GM21526 (cell line): Measurements from ENCODE around the gene PPP1R9A.

Experiments used
- ATAC-seq: cut with Tn5 transposase; IDR thresholded peaks from one replicate; pipeline ENCODE4 v1.9.1; 2021; ENCODE audit warnings: moderate library complexity; ENCODE audit not compliant: unreplicated experiment, low FRiP score

The PPP1R9A gene

DNA sequence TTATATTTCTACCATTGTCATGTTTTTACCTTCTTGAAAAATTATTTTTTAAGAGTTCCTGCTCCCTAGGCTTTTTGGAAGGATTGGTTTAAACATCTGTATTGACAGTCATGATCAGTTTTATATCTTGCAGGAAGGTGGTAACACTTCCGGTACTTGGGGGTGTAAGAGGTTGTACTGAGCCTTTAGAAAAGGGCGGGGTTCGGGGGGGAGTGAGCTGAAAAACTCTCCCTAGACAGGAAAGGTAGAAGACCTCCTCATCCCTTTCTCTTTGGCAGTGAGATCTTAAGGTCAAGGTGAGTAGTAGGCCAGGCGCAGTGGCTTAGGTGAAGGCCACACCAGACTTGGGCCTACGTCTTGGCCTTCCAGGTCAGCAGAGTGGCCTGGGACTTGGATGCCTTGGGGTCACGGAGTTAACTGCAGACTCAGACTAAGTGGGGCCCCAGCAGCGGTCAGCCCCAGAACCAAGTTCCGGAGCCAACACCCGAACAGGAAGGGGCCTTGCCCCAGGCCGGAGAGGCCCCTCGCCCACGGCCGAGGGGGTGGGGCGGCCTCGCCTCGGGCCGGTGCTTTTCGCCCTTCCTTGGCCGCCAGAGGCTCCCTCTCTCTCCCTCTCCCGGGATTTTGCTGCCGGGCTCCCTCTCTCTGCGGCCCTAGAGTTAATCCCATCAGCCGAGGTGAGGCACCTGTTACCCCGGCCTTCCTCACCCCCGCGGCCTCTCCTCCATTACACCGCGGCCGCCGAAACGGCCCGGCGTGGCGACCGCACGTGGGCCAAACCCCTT, at the start of gene PPP1R9A:
Gene PPP1R9A (plus strand): TSS at position 569 of the 785 bp plus-strand sequence. CDS start 2,520 bp downstream, outside the sequence.
- peak; percentile 40 for ATAC-seq

DNA sequence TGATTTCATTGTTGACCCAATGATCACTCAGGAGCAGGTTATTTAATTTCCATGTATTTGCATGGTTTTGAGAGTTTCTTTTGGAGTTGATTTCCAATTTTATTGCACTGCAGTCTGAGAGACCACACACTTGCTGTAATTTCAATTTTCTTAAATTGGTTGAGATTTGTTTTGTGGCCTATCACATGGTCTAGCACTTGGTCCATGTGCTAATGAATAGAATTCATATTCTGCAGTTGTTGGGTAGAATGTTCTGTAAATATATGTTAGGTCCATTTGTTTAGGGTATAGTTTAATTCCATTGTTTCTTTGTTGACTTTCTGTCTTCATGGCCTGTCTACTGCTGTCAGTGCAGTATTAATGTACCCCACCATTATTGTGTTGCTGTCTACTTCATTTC, 36.3 kb upstream of the PPP1R9A start:
- no peak for ATAC-seq

DNA sequence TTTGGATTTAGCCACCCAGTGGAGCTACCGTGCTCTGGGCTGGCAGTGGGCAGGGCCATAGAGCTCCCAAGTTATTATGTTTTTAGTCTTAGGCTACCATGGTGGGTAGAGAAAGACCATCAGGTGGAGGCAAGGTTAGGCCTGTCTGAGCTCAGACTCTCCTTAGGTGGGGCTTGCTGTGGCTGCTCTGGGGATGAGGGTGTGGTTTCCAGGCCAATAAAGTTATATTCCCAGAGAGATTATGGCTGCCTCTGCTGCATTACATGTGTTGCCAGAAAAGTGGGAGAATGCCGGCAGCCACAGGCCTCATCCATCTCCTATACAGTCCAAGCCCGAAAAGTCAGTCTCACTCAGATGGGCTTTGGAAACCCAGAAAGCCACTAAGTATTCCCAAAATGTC, 34.2 kb upstream of the PPP1R9A start:
- no peak for ATAC-seq

DNA sequence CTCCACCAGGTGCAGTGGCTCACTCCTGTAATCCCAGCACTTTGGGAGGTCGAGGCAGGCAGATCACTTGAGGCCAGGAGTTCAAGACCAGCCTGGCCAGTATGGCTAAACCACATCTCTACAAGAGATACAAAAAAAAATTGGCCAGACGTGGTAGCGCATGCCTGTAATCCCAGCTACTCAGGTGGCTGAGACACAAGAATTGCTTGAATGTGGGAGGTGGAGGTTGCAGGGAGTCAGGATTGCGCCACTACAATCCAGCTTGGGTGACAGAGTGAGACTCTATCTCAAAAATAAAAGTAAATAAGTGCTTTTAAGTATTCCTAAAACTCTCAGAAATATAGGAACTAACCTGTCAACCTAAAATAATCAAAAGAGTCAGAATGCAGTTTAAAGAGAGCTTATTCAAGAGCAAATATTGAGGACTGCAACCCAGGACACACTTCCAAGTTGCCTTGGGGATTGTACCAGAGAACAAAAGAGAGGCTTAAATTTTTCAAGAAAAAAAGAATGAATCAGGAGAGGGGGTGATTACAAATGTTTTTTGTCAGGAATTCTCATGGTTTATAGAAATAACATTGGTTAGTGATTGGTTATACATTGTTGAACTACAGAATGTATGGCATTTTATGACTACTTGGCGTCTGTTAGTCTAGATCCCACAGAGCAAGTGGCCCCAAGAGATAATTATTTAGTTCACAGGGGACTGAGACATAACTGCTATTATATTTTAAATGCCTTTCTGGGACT, 33.2 kb upstream of the PPP1R9A start:
- ATAC-seq = no peak

DNA sequence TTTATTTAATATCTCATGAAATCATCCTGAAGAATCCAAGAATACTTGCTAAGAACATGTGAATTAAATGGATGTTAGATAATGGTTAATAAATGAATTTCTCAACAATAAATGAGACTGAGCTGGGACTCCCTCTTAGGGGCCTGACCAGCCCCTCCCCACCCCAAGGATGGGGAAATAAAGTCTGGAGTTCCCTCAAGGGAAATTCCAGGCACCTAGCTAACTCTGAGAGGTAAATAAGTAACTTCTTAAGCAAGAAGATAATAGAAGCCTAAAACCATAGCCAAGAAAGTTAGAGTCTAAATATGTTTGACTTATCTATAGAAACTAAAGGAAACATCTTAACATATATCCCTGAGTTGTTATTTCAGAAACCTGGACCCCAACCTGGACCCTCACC, 32.2 kb upstream of the PPP1R9A start:
- no peak for ATAC-seq

- no peak for ATAC-seq
Observed at GRCh38 chr7:94877731-94878670, 29.4 kb upstream of the PPP1R9A start.

- ATAC-seq = no peak
Observed at GRCh38 chr7:94882891-94883290, 24.5 kb upstream of the PPP1R9A start.

DNA sequence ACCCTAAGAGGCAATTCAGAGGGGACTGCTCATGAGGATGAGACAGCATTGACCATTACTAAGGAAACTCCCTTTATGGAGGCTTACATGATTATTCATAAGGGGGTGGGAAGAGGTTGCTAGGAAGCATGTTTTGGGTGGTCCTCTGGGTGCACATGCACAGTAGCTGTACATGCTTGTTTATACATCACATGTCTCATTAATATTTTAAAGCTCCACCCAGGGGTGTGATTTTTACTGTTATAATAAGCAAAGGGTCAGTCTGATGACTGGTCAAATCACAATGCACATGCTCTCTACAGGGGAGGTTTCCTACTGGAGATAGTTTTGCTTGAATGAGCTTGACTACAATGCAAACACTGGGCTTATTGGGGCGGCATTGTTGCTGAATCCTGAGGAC, 23.8 kb upstream of the PPP1R9A start:
- ATAC-seq = no peak

DNA sequence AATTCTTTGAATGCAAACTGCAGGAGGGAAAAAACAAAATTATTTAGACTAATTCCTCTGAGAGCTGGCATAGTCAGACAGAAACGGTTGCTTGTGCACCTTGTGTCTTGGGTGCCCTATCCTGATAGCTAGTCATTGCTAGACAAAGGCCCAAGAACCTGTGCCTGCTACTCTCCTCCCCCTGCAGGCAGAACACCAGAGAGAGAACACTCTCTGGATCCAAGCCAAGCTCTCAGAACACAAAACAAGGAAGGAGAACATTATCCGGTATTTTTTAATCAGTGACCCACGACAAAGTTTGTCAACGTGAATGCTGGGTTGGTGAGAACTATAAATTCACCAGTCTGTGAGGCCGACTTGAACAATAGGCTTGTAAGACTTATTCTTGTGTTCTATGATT, 18.8 kb upstream of the PPP1R9A start:
- no peak for ATAC-seq

- no peak for ATAC-seq
Observed at GRCh38 chr7:94888995-94889523, 18.3 kb upstream of the PPP1R9A start.

DNA sequence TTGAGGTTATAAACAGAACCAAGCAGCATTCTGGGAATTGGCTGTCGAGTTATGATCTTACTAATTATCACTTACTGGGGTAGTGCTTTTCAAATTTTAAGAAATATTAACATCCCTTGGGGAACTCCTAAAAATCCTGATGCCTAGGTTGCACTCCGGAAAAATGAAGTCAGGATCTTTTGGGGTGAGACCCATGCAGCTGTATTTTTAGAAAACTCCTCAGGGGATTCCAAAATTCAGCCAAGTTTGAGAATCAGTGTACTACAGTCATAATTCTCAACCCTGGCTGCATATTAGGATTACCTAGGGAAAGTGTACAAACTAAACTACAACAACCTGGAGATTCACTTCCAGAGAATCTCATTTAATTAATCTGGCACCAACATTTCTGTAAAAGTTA, 17.2 kb upstream of the PPP1R9A start:
- ATAC-seq = no peak

DNA sequence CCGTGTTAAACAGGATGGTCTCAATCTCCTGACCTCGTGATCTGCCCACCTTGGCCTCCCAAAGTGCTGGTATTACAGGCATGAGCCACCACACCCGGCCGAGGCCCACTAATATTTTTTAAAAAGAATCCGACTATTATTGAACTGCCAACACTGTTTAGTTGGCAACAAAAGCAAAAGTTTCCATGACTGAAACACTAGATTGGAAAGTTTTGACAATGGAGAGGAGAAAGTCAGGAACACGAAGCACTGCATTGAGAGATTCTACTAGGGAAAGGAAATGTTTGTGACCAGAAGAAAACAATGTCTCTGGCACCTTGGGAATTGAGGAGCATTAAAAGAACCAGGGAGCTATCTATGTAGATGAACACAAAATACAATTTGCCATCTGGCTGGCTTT, 13.7 kb upstream of the PPP1R9A start:
- no peak for ATAC-seq

DNA sequence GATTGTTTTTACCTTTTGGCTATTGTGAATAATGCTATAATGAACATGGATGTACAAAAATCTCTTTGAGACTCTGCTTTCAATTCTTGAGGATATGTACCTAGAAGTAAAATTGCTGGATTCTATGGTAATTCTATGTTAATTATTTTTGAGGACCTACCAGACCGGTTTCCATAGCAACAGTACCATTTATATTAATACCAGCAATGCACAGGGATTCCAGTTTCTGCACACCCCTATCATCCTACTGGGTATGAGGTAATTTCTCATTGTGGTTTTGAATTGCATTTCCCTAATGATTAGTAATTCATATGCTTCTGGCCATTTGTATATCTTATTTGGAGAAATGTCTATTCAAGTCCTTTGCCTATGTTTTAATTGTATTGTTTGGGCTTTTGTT, 9.9 kb upstream of the PPP1R9A start:
- ATAC-seq = no peak

DNA sequence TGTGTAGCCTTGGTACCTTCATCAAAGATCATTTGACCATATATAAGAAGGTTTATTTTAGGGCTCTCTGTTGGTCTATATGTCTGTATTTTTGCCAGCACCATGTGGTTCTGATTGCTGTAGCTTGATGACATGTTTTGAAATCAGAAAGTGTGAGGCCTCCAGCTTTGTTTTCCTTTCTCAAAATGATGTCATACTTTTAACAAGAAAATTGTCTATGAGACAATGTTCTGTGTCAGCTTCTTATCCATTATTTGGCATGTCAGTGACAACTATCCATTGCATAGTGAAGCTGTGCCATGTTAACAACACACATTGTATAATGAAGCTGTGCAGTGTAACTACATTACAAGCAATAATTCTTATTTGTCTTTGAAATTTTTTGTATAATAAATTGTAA, 9.1 kb upstream of the PPP1R9A start:
- ATAC-seq = no peak

DNA sequence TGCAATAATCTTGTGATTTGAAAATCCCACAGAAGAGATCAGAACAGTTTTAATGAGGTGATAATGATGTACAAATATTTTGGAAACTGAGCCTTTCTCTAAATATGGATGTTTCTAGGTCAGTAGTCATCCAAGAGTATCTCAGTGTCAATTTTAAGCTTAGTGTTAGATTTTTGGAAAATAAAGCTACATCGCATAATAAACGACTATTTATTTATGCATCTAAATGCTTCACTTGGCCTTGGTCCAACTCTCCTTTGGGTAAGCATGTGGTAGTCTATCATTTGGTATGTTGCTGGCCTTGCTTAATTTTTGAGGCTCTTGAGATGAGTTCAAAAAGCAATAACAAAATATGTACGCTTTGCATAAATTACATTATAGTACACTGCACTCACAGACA, 5.4 kb upstream of the PPP1R9A start:
- ATAC-seq = no peak

DNA sequence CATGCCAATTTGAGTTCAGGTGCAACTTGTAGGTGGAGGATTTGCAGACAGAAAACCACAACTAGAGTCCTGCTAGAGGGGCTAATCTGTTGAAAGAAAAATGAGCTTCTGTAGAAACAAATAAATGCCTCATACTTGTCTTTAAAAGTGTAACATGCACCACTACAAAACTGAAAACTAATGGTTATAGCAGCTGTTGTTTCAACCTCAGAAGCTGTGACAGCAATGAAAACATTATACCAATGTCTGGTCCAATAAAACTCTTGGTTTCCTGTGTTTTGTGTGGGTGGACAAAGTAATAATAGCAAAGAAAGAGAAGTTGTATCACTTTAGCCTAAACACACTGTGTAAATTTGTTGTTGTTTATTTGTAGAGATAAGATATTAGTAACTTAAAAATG, 3.4 kb upstream of the PPP1R9A start:
- ATAC-seq = no peak

DNA sequence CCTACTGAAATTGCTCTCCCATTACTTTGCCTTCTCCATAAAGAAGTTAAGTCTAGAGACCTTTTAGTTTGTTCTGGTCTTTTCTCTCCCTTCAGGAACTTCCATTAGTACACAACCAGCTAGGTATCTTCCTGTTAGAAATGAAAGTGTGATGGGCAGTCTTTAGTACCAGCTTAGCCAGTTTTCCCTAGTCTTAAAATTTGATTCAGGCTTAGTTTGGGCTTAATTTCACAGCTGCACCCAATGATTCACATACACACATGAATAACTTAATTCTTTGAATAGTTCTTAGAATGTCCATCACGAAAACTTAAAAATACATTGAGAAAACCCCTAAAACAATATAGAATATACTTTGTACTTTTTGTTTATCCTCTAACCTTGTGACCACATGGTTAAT, 2.4 kb upstream of the PPP1R9A start:
- no peak for ATAC-seq

- ATAC-seq = no peak
Observed at GRCh38 chr7:94906065-94906851, 1.1 kb upstream of the PPP1R9A start.

- peak; percentile 46 for ATAC-seq
Observed at GRCh38 chr7:94907811-94908322, 473 bp downstream of the PPP1R9A start.
